T-helper 1 cell treated with Interleukin-12 subunit alpha and Interleukin-12 subunit beta and Interleukin-4 antibody, amounts not matched to agents 30 ng/mL and 1 ng/mL, for 36 hours (primary cell): ENCODE results near the gene CFP. TPM values are rescaled to one million over a fixed set of nuclear protein-coding genes. Genes with fewer than 3 reads are reported as not detected.

Source experiments
- intact Hi-C: fragments of 100-400 bp; cut with micrococcal nuclease; formaldehyde crosslinking; loops from one replicate; pipeline ENCODE4 v1.15.1; 2024
- total RNA-seq: library from RNA; stranded (reverse); gene quantifications from 2 replicates; pipeline ENCODE4 v1.2.3, GENCODE V29; 2022

CFP gene
- total RNA-seq, 1 donor from 2014 or later = 26.9 TPM

DNA sequence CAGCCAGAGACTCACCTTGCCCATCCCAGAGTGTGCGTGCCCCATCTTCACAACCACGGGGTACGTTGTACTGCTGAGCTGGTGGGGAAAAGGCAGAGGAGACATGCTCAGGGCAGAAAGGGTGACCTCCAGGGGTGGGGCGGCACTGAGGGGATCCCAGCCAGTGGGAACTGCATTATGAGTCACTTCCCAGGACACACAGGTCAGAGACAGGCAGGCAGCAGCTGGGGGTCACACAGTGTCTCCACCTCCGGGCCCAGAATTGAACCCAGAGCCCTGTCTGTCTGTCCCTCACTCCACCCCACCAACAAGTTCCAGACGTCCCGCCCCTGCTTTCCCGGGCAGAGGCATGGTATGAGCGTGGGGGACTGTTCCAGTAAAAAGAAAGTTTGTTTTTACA is 52.3 kb downstream of the CFP start:
- intact Hi-C loops = no loop called here

DNA sequence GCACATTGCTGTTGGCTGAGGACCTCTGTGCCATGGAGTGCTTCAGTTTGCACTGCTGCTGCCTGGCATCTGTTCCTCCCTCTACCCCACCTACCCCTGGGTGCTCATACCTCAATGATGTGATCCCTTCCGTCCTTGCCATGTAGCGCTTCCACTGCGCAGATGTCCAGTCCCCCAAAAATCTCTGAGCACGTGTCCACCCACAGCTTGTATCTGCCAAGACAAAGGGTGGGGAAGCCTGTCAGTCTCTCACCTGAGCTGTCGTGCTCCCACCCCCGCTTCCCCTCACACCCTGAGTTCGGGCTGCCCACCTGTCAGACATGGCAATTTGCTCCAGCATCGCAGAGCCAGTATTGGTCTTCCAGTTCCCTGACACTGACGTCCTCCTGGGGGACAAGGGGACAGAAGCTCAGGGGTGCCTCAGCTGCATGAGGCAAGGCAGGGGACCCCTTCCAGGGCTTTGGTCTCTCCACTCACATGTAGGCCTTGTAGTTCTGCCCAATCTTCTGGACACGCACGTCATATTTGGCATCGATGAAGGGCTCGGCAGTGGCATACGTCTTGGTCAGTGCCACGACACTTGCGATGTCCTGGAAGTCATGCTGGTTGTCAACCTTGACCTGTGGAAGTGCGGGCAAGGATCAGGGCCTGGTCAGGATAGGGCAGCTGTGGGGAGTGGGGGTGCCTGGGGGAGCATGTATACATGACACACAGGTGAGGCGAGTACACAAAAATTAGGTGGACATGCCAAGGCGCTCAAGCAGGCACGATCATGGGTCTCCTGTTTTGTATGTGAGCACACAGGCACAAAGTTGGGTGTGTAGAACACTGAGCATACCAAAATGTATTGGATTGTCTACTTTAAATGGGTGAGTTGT is 53.5 kb downstream of the CFP start:
- intact Hi-C loops = no loop called here

GRCh38 chrX:47574547-47575301 is 55.0 kb downstream of the CFP start:
- intact Hi-C loops = no loop called here

- intact Hi-C loops = no loop called here
Measured at GRCh38 chrX:47574076-47574546, 55.6 kb downstream of the CFP start.

- intact Hi-C loops = no loop called here
Measured at GRCh38 chrX:47573341-47574075, 56.2 kb downstream of the CFP start.

Other genes starting within 250 kb of the CFP start
- 10.9 and 14.5 TPM in 2 replicates for gene ZNF41, start 146.7 kb downstream of the CFP start, total RNA-seq
- gene ARAF, start 68.7 kb downstream of the CFP start, total RNA-seq = 93.8 and 97.1 TPM in 2 replicates
- gene TIMP1, start 47.5 kb downstream of the CFP start, total RNA-seq = 123 and 125 TPM in 2 replicates
- gene SYN1, start 10.1 kb downstream of the CFP start, total RNA-seq = 0.17 and 1.1 TPM in 2 replicates
- 63.3 and 68.5 TPM in 2 replicates for gene ELK1, start 20.6 kb upstream of the CFP start, total RNA-seq
- gene UXT, start 29.2 kb upstream of the CFP start, total RNA-seq = 142 and 157 TPM in 2 replicates
- 9.5 and 10.4 TPM in 2 replicates for gene ZNF81, start 207.0 kb upstream of the CFP start, total RNA-seq